Panc1 (cell line): ENCODE data around the gene LRRC27.
"Not testable (repeated sequence)": the region's sequence is repeated elsewhere in the genome, so short reads cannot be mapped to it uniquely, and the experiment has no call there.

Experiments used
- CTCF ChIP-seq: fragments of 450-650 bp; IDR thresholded peaks from 2 replicates; pipeline ENCODE4 v1.5.1; 2017; ENCODE audit warnings: mild to moderate bottlenecking
- SIN3A ChIP-seq: IDR thresholded peaks from 2 replicates; pipeline ENCODE4 v1.6.1; 2012; ENCODE audit warnings: low read depth, mild to moderate bottlenecking, low read length, moderate library complexity, borderline replicate concordance; ENCODE audit not compliant: insufficient read depth

DNA sequence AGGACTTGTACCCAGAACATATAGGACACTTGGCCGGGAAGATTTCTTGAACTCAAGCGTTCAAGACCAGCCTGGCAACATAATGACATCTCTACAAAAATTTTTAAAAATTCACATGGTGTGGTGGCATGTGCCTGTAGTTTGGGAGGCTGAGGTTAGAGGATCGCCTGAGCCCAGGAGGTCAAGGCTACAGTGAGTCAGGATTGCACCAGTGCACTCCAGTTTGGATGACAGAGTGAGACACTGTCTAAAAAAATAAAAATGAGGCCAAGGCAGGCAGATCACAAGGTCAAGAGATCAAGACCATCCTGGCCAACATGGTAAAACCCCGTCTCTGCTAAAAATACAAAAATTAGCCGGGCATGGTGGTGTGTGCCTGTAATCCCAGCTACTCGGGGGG, 14.5 kb upstream of the LRRC27 start:
- TF ChIP-seq CTCF, SIN3A: not testable (repeated sequence)
